Activated CD8-positive, alpha-beta memory T cell treated with anti-CD3 and anti-CD28 coated beads, Interleukin-2, amount 50 U/mL, for 24 hours (primary cell): ENCODE results near the gene B3GNT7.

Experiments
- DNase-seq: peaks from one replicate; pipeline ENCODE4 v3.0.0-alpha.2; 2020; ENCODE audit errors: extremely low read depth

Gene B3GNT7

GRCh38 chr2:231384109-231384435, 11.4 kb upstream of the B3GNT7 start:
- DNase-seq = no peak

DNA sequence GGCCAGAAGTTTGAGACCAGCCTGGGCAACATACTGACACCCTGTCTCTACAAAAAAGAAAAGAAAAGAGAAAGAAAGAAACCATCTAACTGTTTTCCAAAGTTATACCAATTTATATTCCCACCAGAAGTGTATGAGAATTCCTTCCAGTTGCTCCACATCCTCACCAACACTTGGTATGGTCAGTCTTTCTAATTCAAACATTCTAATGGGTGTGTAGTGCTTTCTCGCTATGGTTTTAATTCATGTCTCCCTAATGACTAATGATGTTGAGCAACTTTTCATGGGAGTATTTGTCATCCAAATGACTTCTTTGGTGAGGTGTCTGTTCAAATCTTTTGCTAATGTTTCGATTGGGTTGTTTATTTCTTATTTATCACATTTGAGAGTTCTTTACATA, 10.5 kb upstream of the B3GNT7 start:
- DNase-seq = no peak

DNA sequence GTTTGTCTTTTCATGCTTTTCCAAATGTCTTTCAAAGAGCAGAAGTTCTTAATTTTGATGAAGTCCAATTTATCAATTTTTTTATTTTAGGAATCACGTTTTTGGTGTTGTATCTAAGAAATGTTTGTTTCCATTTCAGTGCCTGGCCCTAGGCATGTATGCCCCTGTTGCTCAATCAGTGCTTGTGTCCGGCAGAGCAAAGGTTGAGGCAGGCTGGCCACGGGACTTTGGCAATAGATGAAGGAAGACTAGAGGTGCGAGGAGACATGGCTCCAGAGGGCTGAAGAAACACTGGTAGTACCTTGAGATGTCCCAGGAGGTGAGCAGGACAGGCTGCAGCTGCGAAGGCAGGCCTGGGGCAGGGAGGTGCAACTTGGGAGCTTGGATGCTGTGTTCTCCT, 10.1 kb upstream of the B3GNT7 start:
- DNase-seq = no peak

DNA sequence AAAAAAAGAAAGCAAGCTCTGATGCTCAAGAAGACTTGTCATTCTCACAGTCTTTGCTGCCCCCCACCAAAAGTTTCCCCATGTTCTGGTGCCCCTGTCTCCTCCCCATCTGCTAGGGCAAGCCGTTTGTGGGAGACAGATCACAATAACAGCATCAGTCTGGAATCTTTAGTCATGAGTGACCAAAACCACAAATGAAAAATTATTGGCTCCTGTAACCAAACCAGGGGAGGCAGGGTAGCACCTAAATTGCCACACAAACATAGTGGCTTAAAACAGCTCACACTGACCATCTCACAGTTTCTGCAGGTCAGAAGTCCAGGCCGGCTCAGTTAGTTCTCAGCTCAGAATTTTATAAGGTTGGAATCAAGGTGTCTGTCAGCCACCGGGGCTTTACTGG, 9.1 kb upstream of the B3GNT7 start:
- no peak for DNase-seq

- DNase-seq = no peak
These were observed 7.4 kb upstream of the B3GNT7 start for GRCh38 chr2:231387904-231388724.

DNA sequence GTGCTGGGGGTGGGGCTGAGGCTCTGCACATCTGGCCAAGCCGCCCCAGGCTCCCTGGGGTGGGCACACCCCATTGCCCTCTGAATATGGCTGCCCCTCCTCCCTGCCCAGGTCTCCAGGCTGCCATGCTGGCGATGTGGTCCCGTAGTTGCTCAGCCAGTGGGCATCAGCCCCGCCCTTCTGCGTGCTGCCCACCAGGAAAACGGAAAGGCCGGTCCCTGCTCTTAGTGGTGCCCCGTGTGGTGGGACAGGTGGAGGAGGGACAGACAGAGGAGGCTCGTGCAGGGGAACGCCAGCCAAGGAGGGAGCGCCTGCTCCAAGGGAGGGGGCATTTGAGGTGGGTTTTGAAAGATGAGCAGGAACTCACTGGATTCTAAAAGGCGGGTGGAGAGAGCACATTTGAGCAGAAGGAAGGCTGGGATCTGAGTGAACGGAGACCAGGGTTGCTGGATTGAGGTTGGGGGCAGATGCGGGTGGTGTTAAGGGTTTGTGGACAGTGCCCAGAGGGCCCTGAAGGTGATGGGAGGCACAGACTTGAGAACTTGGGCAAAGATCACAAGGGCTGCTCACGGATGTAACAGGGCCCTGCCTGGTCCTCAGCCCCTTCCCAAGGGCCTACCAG, 6.7 kb upstream of the B3GNT7 start:
- no peak for DNase-seq

- no peak for DNase-seq
These were observed 4.8 kb upstream of the B3GNT7 start for GRCh38 chr2:231390667-231391066.

GRCh38 chr2:231391981-231392380, 3.5 kb upstream of the B3GNT7 start:
- no peak for DNase-seq

- DNase-seq = no peak
These were observed 2.9 kb upstream of the B3GNT7 start for GRCh38 chr2:231392431-231393148.

DNA sequence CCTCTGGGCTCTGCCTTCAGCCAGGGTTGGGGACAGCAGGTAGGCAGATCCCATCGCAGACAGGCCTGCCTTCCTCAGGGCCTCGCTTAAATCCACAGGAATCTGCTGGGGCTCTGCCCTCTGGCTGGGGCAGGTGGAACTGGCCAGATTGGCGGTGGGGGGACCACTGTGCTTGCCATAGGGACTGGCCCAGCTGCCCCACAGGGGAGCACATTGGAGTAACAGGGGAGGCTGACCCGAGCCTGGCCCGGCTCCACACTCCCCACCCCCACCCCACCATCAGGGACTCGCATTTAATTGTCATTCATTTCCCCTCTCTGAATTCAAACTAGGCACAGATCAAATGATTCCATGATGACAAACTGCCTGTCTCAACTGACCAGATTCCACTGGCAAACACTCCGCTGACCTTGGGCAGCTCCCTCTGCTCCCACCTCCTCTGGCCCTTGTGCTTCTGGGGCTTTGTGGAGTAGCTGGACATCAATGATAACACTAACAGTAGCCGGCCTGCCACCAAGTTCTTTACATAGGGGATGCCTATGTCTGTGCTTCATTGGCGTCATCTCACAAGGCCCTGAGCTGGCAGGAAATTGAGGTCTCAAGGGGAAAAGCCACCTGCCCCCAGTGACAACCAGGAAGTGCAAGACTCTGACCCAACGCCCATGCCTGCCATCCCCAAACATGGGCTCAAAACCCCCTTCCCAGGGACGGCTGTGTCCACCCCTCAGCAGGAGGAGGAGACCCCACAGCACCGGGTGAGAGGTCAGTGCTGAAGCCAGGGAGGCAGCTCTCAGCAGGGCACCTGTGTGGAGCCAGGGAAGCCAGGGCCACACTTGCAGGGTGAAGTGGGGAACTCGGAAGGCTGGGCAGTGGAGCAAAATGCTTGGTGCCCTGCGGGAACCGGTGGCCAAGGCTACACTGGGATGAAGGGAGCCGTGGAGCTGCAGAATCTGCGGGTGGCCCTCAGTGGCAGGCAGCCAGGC, 2.1 kb upstream of the B3GNT7 start:
- DNase-seq = no peak

- DNase-seq = no peak
These were observed 1.0 kb upstream of the B3GNT7 start for GRCh38 chr2:231394211-231395141.

DNA sequence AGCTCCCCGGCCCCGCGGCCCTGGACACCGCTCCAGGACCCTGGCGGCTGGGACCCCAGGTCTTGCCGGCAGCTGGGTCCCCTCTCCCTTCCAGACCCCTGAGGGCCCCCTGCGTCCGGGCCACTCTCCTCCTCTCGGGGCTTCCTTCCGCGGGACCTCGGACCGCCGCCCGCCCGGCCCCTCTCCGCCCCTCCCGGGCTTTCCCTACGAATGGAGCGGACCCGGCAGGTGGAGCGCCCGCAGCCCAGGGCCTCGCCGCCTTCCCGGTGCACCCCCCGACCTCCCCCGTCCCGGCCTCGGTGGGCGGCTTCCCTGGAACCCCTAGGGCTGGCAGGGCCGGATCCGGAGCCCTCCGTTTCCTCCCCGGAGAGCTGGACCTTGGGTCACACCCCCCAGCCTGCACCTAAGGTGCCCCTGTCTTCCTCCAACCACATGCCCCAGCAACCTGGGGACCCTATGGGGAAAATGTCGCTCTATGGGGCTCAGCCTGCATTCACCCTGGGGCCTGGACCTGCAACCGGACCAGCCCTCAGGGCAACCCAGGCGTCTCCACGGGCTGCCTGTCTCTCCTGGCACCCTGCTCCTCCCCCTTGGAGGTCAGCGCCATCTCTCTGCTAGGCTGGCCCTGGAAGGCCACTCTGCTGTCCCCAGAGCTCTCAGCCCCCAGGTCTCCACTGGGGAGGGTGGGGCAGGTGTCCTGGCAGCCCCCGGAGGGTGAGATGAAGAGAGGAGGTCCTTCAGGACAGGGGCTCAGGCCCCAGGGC, 730 bp downstream of the B3GNT7 start:
- no peak for DNase-seq

GRCh38 chr2:231397011-231397927, 1.8 kb downstream of the B3GNT7 start:
- DNase-seq = no peak

DNA sequence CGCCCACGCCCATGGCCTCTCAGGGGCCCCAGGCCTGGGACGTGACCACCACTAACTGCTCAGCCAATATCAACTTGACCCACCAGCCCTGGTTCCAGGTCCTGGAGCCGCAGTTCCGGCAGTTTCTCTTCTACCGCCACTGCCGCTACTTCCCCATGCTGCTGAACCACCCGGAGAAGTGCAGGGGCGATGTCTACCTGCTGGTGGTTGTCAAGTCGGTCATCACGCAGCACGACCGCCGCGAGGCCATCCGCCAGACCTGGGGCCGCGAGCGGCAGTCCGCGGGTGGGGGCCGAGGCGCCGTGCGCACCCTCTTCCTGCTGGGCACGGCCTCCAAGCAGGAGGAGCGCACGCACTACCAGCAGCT, 2.4 kb downstream of the B3GNT7 start:
- no peak for DNase-seq

GRCh38 chr2:231398585-231398984, 3.1 kb downstream of the B3GNT7 start:
- DNase-seq = no peak

DNA sequence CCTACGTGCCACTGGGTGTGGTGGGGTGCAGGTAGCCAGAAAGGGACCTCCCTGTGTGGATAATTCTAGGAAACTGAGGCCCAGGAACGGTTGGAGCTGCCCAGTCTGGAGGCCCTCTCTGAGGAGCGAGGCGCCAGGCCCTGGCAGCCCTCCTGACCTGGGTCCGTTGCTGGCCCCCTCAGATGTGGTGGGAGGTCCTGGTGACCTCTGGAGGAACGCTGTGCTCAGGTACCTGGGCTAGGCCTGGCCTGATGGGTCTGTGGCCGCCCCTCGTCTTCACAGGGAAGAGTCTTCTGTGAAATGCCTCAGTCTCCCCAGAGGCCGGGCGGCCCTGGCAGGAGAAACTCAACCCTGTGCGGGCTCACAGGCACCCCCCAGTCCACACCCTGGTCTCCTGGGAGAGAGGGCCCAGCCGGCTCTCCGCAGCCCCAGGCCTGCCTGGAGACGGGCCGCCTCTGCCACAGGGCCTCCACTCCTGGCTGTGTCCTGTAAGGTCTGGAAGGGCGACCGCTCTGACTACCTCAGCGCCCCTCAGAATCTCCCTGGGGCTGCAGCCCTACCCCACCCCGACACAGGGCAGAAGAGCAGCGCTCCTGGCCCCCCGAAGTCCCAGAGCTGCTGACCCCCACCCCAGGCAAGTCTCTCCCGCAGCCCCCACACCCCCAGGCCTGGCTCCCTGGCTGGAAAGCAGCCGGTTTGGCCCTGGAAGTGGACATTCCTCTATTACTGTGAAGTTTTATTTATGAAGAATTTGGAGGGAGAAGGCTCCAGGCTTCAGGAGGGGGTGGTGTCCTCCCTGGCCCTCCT, 3.7 kb downstream of the B3GNT7 start:
- DNase-seq = no peak

- no peak for DNase-seq
These were observed 4.6 kb downstream of the B3GNT7 start for GRCh38 chr2:231399853-231400680.
